Peyer's patch (tissue), 4 donors: Measurements from ENCODE around the gene USP32.

Experiments used
- CTCF ChIP-seq, 6 experiments: fragments of 450-650 bp in 4 of 6; fragments of 200-600 bp in 2 of 6; sonication (generic) in 1 of 6; IDR thresholded peaks; one replicate each; pipeline ENCODE4 v1.5.1; 2017 to 2019; ENCODE audit warnings: antibody characterized with exemption in 6 of 6, mild to moderate bottlenecking in 3 of 6, moderate library complexity in 1 of 6
- POLR2A ChIP-seq, 2 donors: fragments of 450-650 bp; IDR thresholded peaks; one replicate each; pipeline ENCODE4 v1.5.1; 2017; ENCODE audit warnings: antibody characterized with exemption in 2 of 2, mild to moderate bottlenecking in 2 of 2, moderate library complexity in 2 of 2

GRCh38 chr17:60351012-60351695 lies 40.8 kb downstream of the USP32 start:
- no peak for TF ChIP-seq CTCF (IDR thresholded peaks at IDR 0.05)
- TF ChIP-seq POLR2A (IDR thresholded peaks at IDR 0.05), result no peak
